Astrocyte (in vitro differentiated cells and primary cell): ENCODE measurements around the gene RCOR3. TPM values are rescaled to one million over a fixed set of nuclear protein-coding genes. Genes with fewer than 3 reads are reported as not detected.
"Not testable (repeated sequence)": the region's sequence is repeated elsewhere in the genome, so short reads cannot be mapped to it uniquely, and the experiment has no call there.

ENCODE experiments used
- DNase-seq: peaks from one replicate; pipeline ENCODE4 v3.0.0-alpha.2; 2010; ENCODE audit warnings: low read depth
- FAIRE-seq: peaks from 2 replicates; lab custom pipeline; 2011; peaks lifted over from hg19 to GRCh38; lab: Jason Lieb, UNC
- H2AFZ ChIP-seq: 2 replicates; pipeline ENCODE4 v1.6.0; 2012; ENCODE audit warnings: low read depth, low read length, inconsistent platforms
- H3K27ac ChIP-seq: 2 replicates; pipeline ENCODE4 v1.5.1; 2011; ENCODE audit warnings: low read depth, low read length, inconsistent platforms
- H3K27me3 ChIP-seq: 2 replicates; pipeline ENCODE4 v1.6.0; 2011; ENCODE audit warnings: low read length, inconsistent platforms; ENCODE audit not compliant: insufficient read depth
- H3K36me3 ChIP-seq: 2 replicates; pipeline ENCODE4 v1.5.1; 2011; ENCODE audit warnings: low read length, inconsistent platforms; ENCODE audit not compliant: insufficient read depth
- H3K4me1 ChIP-seq: 2 replicates; pipeline ENCODE4 v1.5.1; 2011; ENCODE audit warnings: low read length, inconsistent platforms; ENCODE audit not compliant: insufficient read depth
- H3K4me2 ChIP-seq: 2 replicates; pipeline ENCODE4 v1.6.0; 2012; ENCODE audit warnings: low read length, inconsistent platforms
- H3K4me3 ChIP-seq: 2 replicates; pipeline ENCODE4 v1.5.1; 2011; ENCODE audit warnings: low read depth, mild to moderate bottlenecking, low read length, inconsistent platforms; ENCODE audit not compliant: insufficient read depth
- H3K79me2 ChIP-seq: 2 replicates; pipeline ENCODE4 v1.6.0; 2012; ENCODE audit warnings: mild to moderate bottlenecking, low read length, inconsistent platforms; ENCODE audit not compliant: insufficient read depth
- H3K9ac ChIP-seq: 2 replicates; pipeline ENCODE4 v1.6.0; 2012; ENCODE audit warnings: mild to moderate bottlenecking, low read length, inconsistent platforms
- H3K9me3 ChIP-seq: 2 replicates; pipeline ENCODE4 v1.5.1; 2012; ENCODE audit warnings: low read depth, mild to moderate bottlenecking, low read length, inconsistent platforms; ENCODE audit not compliant: insufficient read depth
- H4K20me1 ChIP-seq: 2 replicates; pipeline ENCODE4 v1.6.0; 2012; ENCODE audit warnings: low read length, inconsistent platforms; ENCODE audit not compliant: insufficient read depth
- H3K27ac Mint-ChIP-seq: one replicate; pipeline ENCODE4 v1.8.0; 2021; ENCODE audit warnings: mild to moderate bottlenecking, mixed read lengths; ENCODE audit not compliant: unreplicated experiment
- H3K27me3 Mint-ChIP-seq: one replicate; pipeline ENCODE4 v1.8.0; 2021; ENCODE audit warnings: low read depth, mixed read lengths; ENCODE audit not compliant: unreplicated experiment
- H3K36me3 Mint-ChIP-seq: one replicate; pipeline ENCODE4 v1.8.0; 2021; ENCODE audit warnings: low read depth, mixed read lengths; ENCODE audit not compliant: unreplicated experiment
- H3K4me1 Mint-ChIP-seq: one replicate; pipeline ENCODE4 v1.8.0; 2021; ENCODE audit warnings: low read depth, mixed read lengths; ENCODE audit not compliant: unreplicated experiment
- H3K4me3 Mint-ChIP-seq: one replicate; pipeline ENCODE4 v1.8.0; 2021; ENCODE audit warnings: mild to moderate bottlenecking, moderate library complexity, mixed read lengths; ENCODE audit not compliant: unreplicated experiment
- H3K9me3 Mint-ChIP-seq: one replicate; pipeline ENCODE4 v1.8.0; 2021; ENCODE audit warnings: mild to moderate bottlenecking, mixed read lengths; ENCODE audit not compliant: unreplicated experiment
- EZH2 ChIP-seq: IDR thresholded peaks from 2 replicates; pipeline ENCODE4 v1.6.1; 2012; ENCODE audit warnings: mild to moderate bottlenecking, low read length, inconsistent platforms; ENCODE audit not compliant: insufficient read depth
- total RNA-seq: library from RNA; stranded (reverse); gene quantifications from 2 replicates; pipeline ENCODE4 v1.2.1, GENCODE V29; 2021
- TF ChIP-seq, protein P1 (sequence below): IDR thresholded peaks from 2 replicates; pipeline ENCODE4 v1.5.1; 2011; ENCODE audit warnings: low read depth, mild to moderate bottlenecking, inconsistent platforms, low read length, moderate library complexity; ENCODE audit not compliant: insufficient read depth

RCOR3 gene
- total RNA-seq, 1 donor from 2014 or later = 68.2 TPM

- H3K9ac ChIP-seq, H3K27me3 Mint-ChIP-seq, H3K9me3 ChIP-seq, H3K36me3 ChIP-seq, H3K9me3 Mint-ChIP-seq, H3K27ac Mint-ChIP-seq, DNase-seq, H4K20me1 ChIP-seq, H3K4me1 ChIP-seq, H3K27me3 ChIP-seq, H3K4me3 Mint-ChIP-seq, H3K4me1 Mint-ChIP-seq, H3K4me3 ChIP-seq, FAIRE-seq, H2AFZ ChIP-seq, H3K27ac ChIP-seq, H3K4me2 ChIP-seq, H3K79me2 ChIP-seq, H3K36me3 Mint-ChIP-seq: not testable (repeated sequence)
Observed at GRCh38 chr1:211228573-211229364, 30.4 kb upstream of the RCOR3 start.

- Histone ChIP-seq H3K9me3 (no peaks in the 10 kb centered on the region), H3K27ac (no peak overlapping the region), H3K79me2 (no peaks in the 10 kb centered on the region), H3K4me3 (no peak overlapping the region), H3K36me3 (no peaks in the 10 kb centered on the region), H4K20me1 (no peaks in the 10 kb centered on the region), H3K4me2 (no peak overlapping the region), H3K9ac (no peak overlapping the region), H2AFZ (no peak overlapping the region), H3K4me1 (no peaks in the 10 kb centered on the region), H3K27me3 (no peaks in the 10 kb centered on the region)
- no peak overlapping the region for H3K27ac Mint-ChIP-seq
- DNase-seq = no peak
- H3K27me3 Mint-ChIP-seq = peaks cover 5% of the 10 kb centered on the region
- TF ChIP-seq, protein P1, sequence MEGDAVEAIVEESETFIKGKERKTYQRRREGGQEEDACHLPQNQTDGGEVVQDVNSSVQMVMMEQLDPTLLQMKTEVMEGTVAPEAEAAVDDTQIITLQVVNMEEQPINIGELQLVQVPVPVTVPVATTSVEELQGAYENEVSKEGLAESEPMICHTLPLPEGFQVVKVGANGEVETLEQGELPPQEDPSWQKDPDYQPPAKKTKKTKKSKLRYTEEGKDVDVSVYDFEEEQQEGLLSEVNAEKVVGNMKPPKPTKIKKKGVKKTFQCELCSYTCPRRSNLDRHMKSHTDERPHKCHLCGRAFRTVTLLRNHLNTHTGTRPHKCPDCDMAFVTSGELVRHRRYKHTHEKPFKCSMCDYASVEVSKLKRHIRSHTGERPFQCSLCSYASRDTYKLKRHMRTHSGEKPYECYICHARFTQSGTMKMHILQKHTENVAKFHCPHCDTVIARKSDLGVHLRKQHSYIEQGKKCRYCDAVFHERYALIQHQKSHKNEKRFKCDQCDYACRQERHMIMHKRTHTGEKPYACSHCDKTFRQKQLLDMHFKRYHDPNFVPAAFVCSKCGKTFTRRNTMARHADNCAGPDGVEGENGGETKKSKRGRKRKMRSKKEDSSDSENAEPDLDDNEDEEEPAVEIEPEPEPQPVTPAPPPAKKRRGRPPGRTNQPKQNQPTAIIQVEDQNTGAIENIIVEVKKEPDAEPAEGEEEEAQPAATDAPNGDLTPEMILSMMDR = no peak
- TF ChIP-seq EZH2 = no peak
- H3K36me3 Mint-ChIP-seq = no peaks in the 10 kb centered on the region
- no peaks in the 10 kb centered on the region for H3K4me1 Mint-ChIP-seq
- H3K9me3 Mint-ChIP-seq = peaks cover 3% of the 10 kb centered on the region
- FAIRE-seq = no peak
- no peak overlapping the region for H3K4me3 Mint-ChIP-seq
Observed at GRCh38 chr1:211229365-211229759, 29.8 kb upstream of the RCOR3 start.

DNA sequence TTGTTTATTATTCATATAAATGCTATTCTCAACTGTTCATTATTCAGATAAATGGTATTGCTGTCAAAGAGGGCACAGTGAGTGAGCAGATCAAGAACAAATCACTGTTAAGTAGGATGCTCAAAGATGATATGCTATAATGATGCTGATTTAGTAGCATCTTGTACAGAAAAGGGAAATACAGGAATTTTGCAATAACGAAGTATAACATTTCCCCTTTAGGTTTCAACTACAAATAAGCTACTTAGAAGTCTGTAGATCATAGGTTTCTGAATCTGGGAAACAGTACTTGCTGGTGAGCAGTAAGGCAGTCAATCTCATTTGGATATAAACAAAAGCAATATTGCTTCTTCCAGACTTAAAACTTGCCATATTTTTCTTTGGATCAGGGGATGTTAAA lies 27.3 kb upstream of the RCOR3 start:
- Mint-ChIP-seq H3K9me3 (peaks cover 3% of the 10 kb centered on the region), H3K36me3 (no peaks in the 10 kb centered on the region), H3K4me3 (no peak overlapping the region), H3K4me1 (peaks cover 1% of the 10 kb centered on the region), H3K27ac (no peak overlapping the region), H3K27me3 (peaks cover 4% of the 10 kb centered on the region)
- H3K36me3 ChIP-seq = no peaks in the 10 kb centered on the region
- H3K9me3 ChIP-seq = no peaks in the 10 kb centered on the region
- TF ChIP-seq, protein P1 = no peak
- TF ChIP-seq EZH2 = no peak
- H3K4me2 ChIP-seq = no peak overlapping the region
- no peak overlapping the region for H3K9ac ChIP-seq
- H3K27me3 ChIP-seq = no peaks in the 10 kb centered on the region
- no peak overlapping the region for H2AFZ ChIP-seq
- no peaks in the 10 kb centered on the region for H3K79me2 ChIP-seq
- no peaks in the 10 kb centered on the region for H4K20me1 ChIP-seq
- no peaks in the 10 kb centered on the region for H3K4me1 ChIP-seq
- H3K4me3 ChIP-seq = no peak overlapping the region
- DNase-seq = no peak
- no peak for FAIRE-seq
- H3K27ac ChIP-seq = no peak overlapping the region
